ENCODE results near the gene SORCS3.

SORCS3 gene

GRCh38 chr10:104834580-104834979 is 193.5 kb downstream of the SORCS3 start:
- DNase-seq: no peak

GRCh38 chr10:104835422-104835821 is 194.3 kb downstream of the SORCS3 start:
- DNase-seq: no peak

- no peak for DNase-seq
Measured at GRCh38 chr10:104842704-104843103, 201.6 kb downstream of the SORCS3 start.

- DNase-seq: no peak
Measured at GRCh38 chr10:104844073-104844472, 203.0 kb downstream of the SORCS3 start.

- no peak for DNase-seq
Measured at GRCh38 chr10:104850023-104850422, 208.9 kb downstream of the SORCS3 start.

- no peak for DNase-seq
Measured at GRCh38 chr10:104867966-104868598, 227.0 kb downstream of the SORCS3 start.

- DNase-seq: no peak
Measured at GRCh38 chr10:104872691-104873090, 231.6 kb downstream of the SORCS3 start.

GRCh38 chr10:104873161-104873560 is 232.1 kb downstream of the SORCS3 start:
- DNase-seq: no peak

GRCh38 chr10:104875561-104875960 is 234.5 kb downstream of the SORCS3 start:
- DNase-seq: no peak

- DNase-seq: no peak
Measured at GRCh38 chr10:104880624-104881398, 239.7 kb downstream of the SORCS3 start.

GRCh38 chr10:104881740-104882139 is 240.7 kb downstream of the SORCS3 start:
- no peak for DNase-seq

- no peak for DNase-seq
Measured at GRCh38 chr10:104892879-104893617, 252.0 kb downstream of the SORCS3 start.

- no peak for DNase-seq
Measured at GRCh38 chr10:104893701-104894100, 252.6 kb downstream of the SORCS3 start.

- DNase-seq: no peak
Measured at GRCh38 chr10:104894681-104895080, 253.6 kb downstream of the SORCS3 start.

GRCh38 chr10:104895541-104895940 is 254.5 kb downstream of the SORCS3 start:
- DNase-seq: no peak

GRCh38 chr10:104895981-104896380 is 254.9 kb downstream of the SORCS3 start:
- no peak for DNase-seq

- no peak for DNase-seq
Measured at GRCh38 chr10:104897696-104898095, 256.6 kb downstream of the SORCS3 start.

- no peak for DNase-seq
Measured at GRCh38 chr10:104899779-104900178, 258.7 kb downstream of the SORCS3 start.

- DNase-seq: no peak
Measured at GRCh38 chr10:104903433-104903832, 262.3 kb downstream of the SORCS3 start.

GRCh38 chr10:104904753-104905323 is 263.7 kb downstream of the SORCS3 start:
- no peak for DNase-seq

- no peak for DNase-seq
Measured at GRCh38 chr10:104906112-104906511, 265.0 kb downstream of the SORCS3 start.

- no peak for DNase-seq
Measured at GRCh38 chr10:104907521-104907920, 266.4 kb downstream of the SORCS3 start.

Data from hypothalamus (tissue), 51 donors.